ENCODE data around the gene CMIP. TPM values are rescaled to one million over a fixed set of nuclear protein-coding genes. Genes with fewer than 3 reads are reported as not detected.

The CMIP gene
- total RNA-seq, 1 donor from 2014 or later: 19.8 TPM

- DNase-seq (ENCODE audit: low spot score): no peak
- intact Hi-C loops (cut with DNase I): no loop called here
Observed at GRCh38 chr16:81535679-81536360, 91.2 kb downstream of the CMIP start.

GRCh38 chr16:81536648-81537047 is 92.0 kb downstream of the CMIP start:
- no peak for DNase-seq (ENCODE audit: low spot score)
- intact Hi-C loops (cut with DNase I): no loop called here

- intact Hi-C loops (cut with DNase I): no loop called here
- DNase-seq (ENCODE audit: low spot score): no peak
Observed at GRCh38 chr16:81537721-81538561, 93.3 kb downstream of the CMIP start.

- intact Hi-C loops (cut with DNase I): no loop called here
- DNase-seq (ENCODE audit: low spot score): no peak
Observed at GRCh38 chr16:81539009-81539758, 94.6 kb downstream of the CMIP start.

- DNase-seq (ENCODE audit: low spot score): no peak
- intact Hi-C loops (cut with DNase I): no loop called here
Observed at GRCh38 chr16:81539759-81540472, 95.3 kb downstream of the CMIP start.

- intact Hi-C loops (cut with DNase I): no loop called here
- no peak for DNase-seq (ENCODE audit: low spot score)
Observed at GRCh38 chr16:81541314-81541713, 96.7 kb downstream of the CMIP start.

GRCh38 chr16:81542609-81543570 is 98.3 kb downstream of the CMIP start:
- DNase-seq (ENCODE audit: low spot score): no peak
- intact Hi-C loops (cut with DNase I): no loop called here

- no peak for DNase-seq (ENCODE audit: low spot score)
- intact Hi-C loops (cut with DNase I): no loop called here
Observed at GRCh38 chr16:81543571-81543970, 99.0 kb downstream of the CMIP start.

- DNase-seq (ENCODE audit: low spot score): no peak
- intact Hi-C loops (cut with DNase I): no loop called here
Observed at GRCh38 chr16:81544261-81544660, 99.7 kb downstream of the CMIP start.

- no peak for DNase-seq (ENCODE audit: low spot score)
- intact Hi-C loops (cut with DNase I): no loop called here
Observed at GRCh38 chr16:81544700-81545271, 100.2 kb downstream of the CMIP start.

GRCh38 chr16:81545470-81546250 is 101.1 kb downstream of the CMIP start:
- no peak for DNase-seq (ENCODE audit: low spot score)
- intact Hi-C loops (cut with DNase I): no loop called here

GRCh38 chr16:81546781-81547180 is 102.2 kb downstream of the CMIP start:
- DNase-seq (ENCODE audit: low spot score): no peak
- intact Hi-C loops (cut with DNase I): no loop called here

- no peak for DNase-seq (ENCODE audit: low spot score)
- intact Hi-C loops (cut with DNase I): no loop called here
Observed at GRCh38 chr16:81547194-81547938, 102.8 kb downstream of the CMIP start.

- no peak for DNase-seq (ENCODE audit: low spot score)
Observed at GRCh38 chr16:81547939-81548216, 103.3 kb downstream of the CMIP start.

GRCh38 chr16:81548551-81548875 is 103.9 kb downstream of the CMIP start:
- intact Hi-C loops (cut with DNase I): no loop called here
- DNase-seq (ENCODE audit: low spot score): no peak

More at GRCh38 chr16:81547939-81548216, 103.3 kb downstream of the CMIP start:
- intact Hi-C loops (cut with DNase I): no loop called here

GRCh38 chr16:81548876-81549546 is 104.4 kb downstream of the CMIP start:
- intact Hi-C loops (cut with DNase I): no loop called here

More at GRCh38 chr16:81548876-81549546, 104.4 kb downstream of the CMIP start:
- no peak for DNase-seq (ENCODE audit: low spot score)

Data from cardiac septum (tissue), 1 donor.